GM19351 (cell line): ENCODE results near the gene MYO3B.

Experiments
- ATAC-seq: cut with Tn5 transposase; IDR thresholded peaks from one replicate; pipeline ENCODE4 v1.9.1; 2021; ENCODE audit warnings: mild to moderate bottlenecking, moderate library complexity; ENCODE audit not compliant: unreplicated experiment

Gene MYO3B

GRCh38 chr2:170162271-170162632 lies 15.7 kb upstream of the MYO3B start:
- no peak for ATAC-seq

- no peak for ATAC-seq
Observed at GRCh38 chr2:170163411-170164065, 14.4 kb upstream of the MYO3B start.

GRCh38 chr2:170165129-170165528 lies 12.8 kb upstream of the MYO3B start:
- no peak for ATAC-seq

- no peak for ATAC-seq
Observed at GRCh38 chr2:170166735-170167134, 11.2 kb upstream of the MYO3B start.

GRCh38 chr2:170170281-170171040 lies 7.5 kb upstream of the MYO3B start:
- no peak for ATAC-seq

- ATAC-seq: no peak
Observed at GRCh38 chr2:170176212-170176611, 1.7 kb upstream of the MYO3B start.

GRCh38 chr2:170180031-170180566 lies 2.2 kb downstream of the MYO3B start:
- ATAC-seq: peak; percentile 76

GRCh38 chr2:170181602-170182001 lies 3.7 kb downstream of the MYO3B start:
- ATAC-seq: no peak

- no peak for ATAC-seq
Observed at GRCh38 chr2:170185319-170185718, 7.4 kb downstream of the MYO3B start.

GRCh38 chr2:170189757-170190156 lies 11.8 kb downstream of the MYO3B start:
- no peak for ATAC-seq

GRCh38 chr2:170190172-170190571 lies 12.2 kb downstream of the MYO3B start:
- no peak for ATAC-seq

GRCh38 chr2:170191166-170191866 lies 13.4 kb downstream of the MYO3B start:
- no peak for ATAC-seq

- ATAC-seq: no peak
Observed at GRCh38 chr2:170196963-170197362, 19.0 kb downstream of the MYO3B start.

GRCh38 chr2:170201275-170201674 lies 23.3 kb downstream of the MYO3B start:
- ATAC-seq: no peak

- peak; percentile 73 for ATAC-seq
Observed at GRCh38 chr2:170201734-170202393, 23.9 kb downstream of the MYO3B start.

- ATAC-seq: no peak
Observed at GRCh38 chr2:170202437-170202836, 24.5 kb downstream of the MYO3B start.

GRCh38 chr2:170204298-170204951 lies 26.5 kb downstream of the MYO3B start:
- ATAC-seq: no peak

- no peak for ATAC-seq
Observed at GRCh38 chr2:170206246-170206645, 28.3 kb downstream of the MYO3B start.

GRCh38 chr2:170206805-170207407 lies 29.0 kb downstream of the MYO3B start:
- ATAC-seq: no peak

- ATAC-seq: no peak
Observed at GRCh38 chr2:170207901-170208300, 30.0 kb downstream of the MYO3B start.
